Memory B cell (primary cell): ENCODE measurements around the gene CSF1.
A peak's percentile ranks its signal among the peaks of the same experiment; 100 is the strongest.

Source experiments
- ATAC-seq: fragments of 150-1000 bp; cut with Tn5 transposase; 2 replicates; pipeline ENCODE4 v1.10.0; 2021; ENCODE audit warnings: low read depth, mild to moderate bottlenecking, moderate library complexity
- DNase-seq, 2 donors: peaks; one replicate each; pipeline ENCODE4 v3.0.0; 2022; ENCODE audit warnings: low spot score in 2 of 2
- H3K27ac Mint-ChIP-seq: one replicate; pipeline ENCODE4 v1.8.0; 2022; ENCODE audit warnings: mild to moderate bottlenecking, moderate library complexity, mixed read lengths
- H3K27me3 Mint-ChIP-seq: one replicate; pipeline ENCODE4 v1.8.0; 2022; ENCODE audit warnings: mixed read lengths
- H3K36me3 Mint-ChIP-seq: one replicate; pipeline ENCODE4 v1.8.0; 2022; ENCODE audit warnings: mild to moderate bottlenecking, mixed read lengths
- H3K4me1 Mint-ChIP-seq: one replicate; pipeline ENCODE4 v1.8.0; 2022; ENCODE audit warnings: mixed read lengths
- H3K4me3 Mint-ChIP-seq: one replicate; pipeline ENCODE4 v1.8.0; 2022; ENCODE audit warnings: mild to moderate bottlenecking, moderate library complexity, mixed read lengths
- H3K9me3 Mint-ChIP-seq: one replicate; pipeline ENCODE4 v1.8.0; 2022; ENCODE audit warnings: mixed read lengths

The CSF1 gene

GRCh38 chr1:109903376-109903930 is 7.2 kb upstream of the CSF1 start:
- no peak overlapping the region for H3K27ac Mint-ChIP-seq
- ATAC-seq (no peak), DNase-seq (no peak)
- no peaks in the 10 kb centered on the region for H3K36me3 Mint-ChIP-seq
- peaks cover 2% of the 10 kb centered on the region for H3K27me3 Mint-ChIP-seq
- no peaks in the 10 kb centered on the region for H3K9me3 Mint-ChIP-seq
- no peak overlapping the region for H3K4me3 Mint-ChIP-seq
- H3K4me1 Mint-ChIP-seq = peaks cover 13% of the 10 kb centered on the region

DNA sequence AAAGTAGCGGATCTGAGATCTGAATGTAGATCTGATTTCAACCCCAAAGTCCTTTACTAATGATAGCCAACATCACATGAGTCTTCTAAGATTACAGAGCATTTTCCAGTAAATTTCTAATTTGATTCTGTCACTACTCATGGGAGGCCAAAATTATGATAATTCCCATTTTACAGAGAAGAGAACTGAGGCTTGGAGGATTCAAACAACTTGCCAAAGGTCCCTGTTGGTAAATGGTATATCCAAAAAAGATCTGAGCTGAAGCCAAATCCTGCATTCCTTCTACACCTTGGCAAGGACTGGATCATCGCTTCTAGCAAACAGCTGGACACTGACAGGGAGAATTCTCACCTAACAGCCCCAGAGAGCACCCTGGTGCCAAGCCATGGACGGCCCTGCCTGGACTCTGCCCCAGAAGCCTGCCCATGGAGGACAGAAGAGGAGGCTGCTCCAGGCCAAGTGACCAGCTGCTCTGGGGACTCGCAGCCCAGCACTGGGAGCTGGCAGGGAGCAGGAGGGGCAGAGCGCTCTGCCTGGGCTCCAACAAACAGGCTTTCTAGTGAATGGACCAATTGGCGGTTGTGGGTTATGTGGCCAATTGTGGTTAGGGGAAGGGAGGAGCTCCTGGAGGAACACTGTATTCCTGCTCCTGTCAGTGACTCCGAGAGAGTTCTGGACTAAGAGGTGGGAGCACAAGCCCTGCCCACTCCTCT is 6.4 kb upstream of the CSF1 start:
- no peak overlapping the region for H3K4me3 Mint-ChIP-seq
- H3K27me3 Mint-ChIP-seq = peaks cover 2% of the 10 kb centered on the region
- H3K36me3 Mint-ChIP-seq = no peaks in the 10 kb centered on the region
- no peak for ATAC-seq
- H3K4me1 Mint-ChIP-seq = peaks cover 13% of the 10 kb centered on the region
- H3K9me3 Mint-ChIP-seq = no peaks in the 10 kb centered on the region
- H3K27ac Mint-ChIP-seq = no peak overlapping the region
- DNase-seq = no peak

- Mint-ChIP-seq H3K4me3 (no peak overlapping the region), H3K4me1 (peaks cover 21% of the 10 kb centered on the region), H3K36me3 (peaks cover 2% of the 10 kb centered on the region), H3K27me3 (peaks cover 4% of the 10 kb centered on the region), H3K27ac (no peak overlapping the region), H3K9me3 (no peaks in the 10 kb centered on the region)
- no peak for DNase-seq
- no peak for ATAC-seq
Measured at GRCh38 chr1:109905491-109905890, 5.2 kb upstream of the CSF1 start.

DNA sequence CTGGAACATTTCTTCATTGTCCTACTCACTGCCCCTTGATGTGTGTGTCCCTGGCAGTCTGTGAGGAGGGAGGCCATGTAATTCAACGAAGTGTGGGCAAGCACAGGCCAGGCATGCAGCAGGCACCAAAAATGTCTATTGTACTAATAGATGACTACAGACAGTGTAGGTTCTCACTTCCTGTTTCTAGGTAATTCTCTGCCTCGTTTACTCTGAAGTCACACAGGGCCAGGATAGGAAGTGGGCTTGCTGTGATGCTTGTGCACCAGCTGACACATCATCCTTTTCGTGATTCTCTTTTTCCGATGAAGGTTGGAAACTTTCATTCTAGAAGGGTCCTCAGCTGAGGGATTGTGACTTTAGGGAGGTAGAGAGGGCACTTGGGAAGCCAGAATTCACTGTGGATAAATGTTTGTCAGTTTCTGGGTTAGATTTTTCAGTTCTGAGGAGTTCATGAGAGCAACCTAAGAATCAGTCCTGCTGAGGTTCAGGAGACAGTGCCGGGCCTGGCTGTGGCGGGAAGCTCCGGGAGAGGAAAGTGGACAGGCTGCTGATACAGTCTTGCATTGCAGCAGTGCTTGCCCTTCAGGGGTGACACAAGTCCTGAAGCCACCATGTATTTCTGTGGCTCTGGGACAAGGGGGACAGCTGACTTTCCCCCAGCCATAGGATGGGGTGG is 4.3 kb upstream of the CSF1 start:
- peak overlapping the region; percentile 63 for H3K4me3 Mint-ChIP-seq
- peaks cover 22% of the 10 kb centered on the region for H3K4me1 Mint-ChIP-seq
- H3K36me3 Mint-ChIP-seq = peaks cover 2% of the 10 kb centered on the region
- H3K9me3 Mint-ChIP-seq = no peaks in the 10 kb centered on the region
- peak overlapping the region; percentile 87 for H3K27ac Mint-ChIP-seq
- peaks cover 5% of the 10 kb centered on the region for H3K27me3 Mint-ChIP-seq
- DNase-seq = peak; percentile 35 to 69
- peak; percentile 95 for ATAC-seq

DNA sequence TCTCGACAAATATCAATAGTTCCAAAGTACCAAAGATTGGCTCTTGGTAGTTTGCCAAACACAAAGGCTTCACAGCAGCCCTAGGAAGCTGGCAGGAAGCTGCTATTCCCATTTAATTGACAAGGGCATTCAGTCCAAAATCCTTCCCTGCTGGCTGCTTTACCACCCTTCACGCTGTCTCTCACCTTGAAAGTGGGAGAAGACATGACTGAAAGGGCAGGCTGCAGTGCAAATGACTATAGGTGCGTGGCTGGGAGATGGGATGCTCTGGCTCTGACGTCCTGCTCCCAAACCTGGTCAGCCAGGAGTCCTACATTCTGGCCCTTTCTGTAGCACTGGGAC is 3.8 kb upstream of the CSF1 start:
- H3K9me3 Mint-ChIP-seq = no peaks in the 10 kb centered on the region
- peaks cover 9% of the 10 kb centered on the region for H3K27me3 Mint-ChIP-seq

GRCh38 chr1:109907190-109907774 is 3.4 kb upstream of the CSF1 start:
- peaks cover 2% of the 10 kb centered on the region for H3K36me3 Mint-ChIP-seq
- DNase-seq = no peak
- H3K27me3 Mint-ChIP-seq = peaks cover 11% of the 10 kb centered on the region
- no peaks in the 10 kb centered on the region for H3K9me3 Mint-ChIP-seq
- no peak overlapping the region for H3K4me3 Mint-ChIP-seq
- peak overlapping the region; percentile 5 for H3K27ac Mint-ChIP-seq
- peaks cover 30% of the 10 kb centered on the region for H3K4me1 Mint-ChIP-seq
- ATAC-seq = no peak

More for the DNA sequence above, 3.8 kb upstream of the CSF1 start:
- H3K4me1 Mint-ChIP-seq = peaks cover 27% of the 10 kb centered on the region
- H3K27ac Mint-ChIP-seq = peak overlapping the region; percentile 87
- peaks cover 2% of the 10 kb centered on the region for H3K36me3 Mint-ChIP-seq
- ATAC-seq = no peak
- H3K4me3 Mint-ChIP-seq = no peak overlapping the region
- DNase-seq = no peak

GRCh38 chr1:109908836-109909235 is 1.8 kb upstream of the CSF1 start:
- Mint-ChIP-seq H3K36me3 (peaks cover 2% of the 10 kb centered on the region), H3K27ac (no peak overlapping the region), H3K4me1 (peaks cover 30% of the 10 kb centered on the region), H3K27me3 (peaks cover 17% of the 10 kb centered on the region), H3K4me3 (no peak overlapping the region), H3K9me3 (no peaks in the 10 kb centered on the region)
- no peak for ATAC-seq
- no peak for DNase-seq

GRCh38 chr1:109909561-109909960 is 1.1 kb upstream of the CSF1 start:
- ATAC-seq (no peak), DNase-seq (no peak)
- Mint-ChIP-seq H3K4me3 (peak overlapping the region; percentile 93), H3K27ac (no peak overlapping the region), H3K36me3 (peaks cover 2% of the 10 kb centered on the region), H3K27me3 (peaks cover 17% of the 10 kb centered on the region), H3K4me1 (peaks cover 30% of the 10 kb centered on the region), H3K9me3 (no peaks in the 10 kb centered on the region)

- ATAC-seq (peak; percentile 15), DNase-seq (peak in 1 of 2 donors; percentile 33)
- Mint-ChIP-seq H3K4me3 (peak overlapping the region; percentile 93), H3K27me3 (peaks cover 17% of the 10 kb centered on the region), H3K36me3 (peaks cover 2% of the 10 kb centered on the region), H3K27ac (peak overlapping the region; percentile 90), H3K4me1 (peaks cover 24% of the 10 kb centered on the region), H3K9me3 (no peaks in the 10 kb centered on the region)
Measured at GRCh38 chr1:109910963-109911798, 532 bp downstream of the CSF1 start.

- peaks cover 17% of the 10 kb centered on the region for H3K27me3 Mint-ChIP-seq
- DNase-seq (no peak), ATAC-seq (no peak)
- peaks cover 17% of the 10 kb centered on the region for H3K4me1 Mint-ChIP-seq
- no peaks in the 10 kb centered on the region for H3K9me3 Mint-ChIP-seq
- peaks cover 2% of the 10 kb centered on the region for H3K36me3 Mint-ChIP-seq
- no peak overlapping the region for H3K27ac Mint-ChIP-seq
- H3K4me3 Mint-ChIP-seq = peak overlapping the region; percentile 70
Measured at GRCh38 chr1:109912214-109912861, 1.7 kb downstream of the CSF1 start.

GRCh38 chr1:109912873-109913272 is 2.2 kb downstream of the CSF1 start:
- Mint-ChIP-seq H3K27me3 (peaks cover 17% of the 10 kb centered on the region), H3K9me3 (no peaks in the 10 kb centered on the region), H3K27ac (no peak overlapping the region), H3K4me1 (peaks cover 17% of the 10 kb centered on the region), H3K4me3 (peak overlapping the region; percentile 3), H3K36me3 (peaks cover 2% of the 10 kb centered on the region)
- no peak for ATAC-seq
- DNase-seq = no peak

- Mint-ChIP-seq H3K4me1 (peaks cover 17% of the 10 kb centered on the region), H3K27ac (no peak overlapping the region), H3K4me3 (no peak overlapping the region), H3K36me3 (peaks cover 2% of the 10 kb centered on the region), H3K9me3 (no peaks in the 10 kb centered on the region), H3K27me3 (peaks cover 17% of the 10 kb centered on the region)
- ATAC-seq (no peak), DNase-seq (no peak)
Measured at GRCh38 chr1:109913360-109913879, 2.8 kb downstream of the CSF1 start.

DNA sequence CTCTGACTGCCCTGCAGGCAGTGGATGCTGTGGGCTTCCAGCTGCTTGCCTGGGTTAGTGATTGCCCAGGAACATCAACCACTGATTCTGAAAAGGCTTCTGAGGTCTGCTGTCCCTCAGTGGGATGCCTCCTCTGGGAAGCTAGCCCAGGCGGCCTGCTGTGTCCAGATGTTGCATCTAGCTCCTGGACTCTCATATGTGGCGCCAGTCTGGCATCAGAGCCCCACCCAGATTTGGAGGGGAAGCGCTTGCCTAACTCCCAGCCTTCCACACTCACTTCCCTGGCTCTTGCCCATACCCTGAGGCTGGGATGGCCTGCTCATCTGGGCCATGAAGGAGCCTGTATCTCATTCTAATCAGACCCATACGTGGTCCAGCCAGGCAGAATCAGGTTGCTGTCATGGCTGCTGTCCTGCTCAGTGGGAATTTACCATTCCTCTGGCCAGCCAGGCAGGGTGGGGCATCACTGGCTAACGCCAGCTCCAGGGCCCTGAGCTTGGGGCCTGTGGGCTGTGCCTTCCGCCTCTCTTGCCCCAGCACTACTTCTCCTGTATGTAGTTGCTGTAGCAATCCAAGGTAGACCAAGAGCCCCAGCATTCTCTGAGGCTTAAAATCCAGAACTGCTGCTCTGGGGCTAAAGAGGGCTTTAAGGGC is 4.1 kb downstream of the CSF1 start:
- Mint-ChIP-seq H3K4me1 (peaks cover 17% of the 10 kb centered on the region), H3K27me3 (peaks cover 17% of the 10 kb centered on the region), H3K36me3 (peaks cover 4% of the 10 kb centered on the region), H3K27ac (no peak overlapping the region), H3K9me3 (no peaks in the 10 kb centered on the region), H3K4me3 (no peak overlapping the region)
- no peak for ATAC-seq
- no peak for DNase-seq
